ENCODE data around the gene EGFL7.

GRCh38 chr9:136629001-136629878 lies 33.5 kb upstream of the EGFL7 start:
- TF ChIP-seq TAF1 (IDR thresholded peaks at IDR 0.05; ENCODE audit: borderline replicate concordance, low read depth, low read length), result no peak
- no peak for TF ChIP-seq POLR2AphosphoS5 (IDR thresholded peaks at IDR 0.05; ENCODE audit: low read depth, low read length)
- TF ChIP-seq MXI1 (IDR thresholded peaks at IDR 0.05; ENCODE audit: low read depth, low read length), result no peak
- TF ChIP-seq NRF1 (IDR thresholded peaks at IDR 0.05; ENCODE audit: low read depth, low read length), result no peak
- TF ChIP-seq, protein P1, sequence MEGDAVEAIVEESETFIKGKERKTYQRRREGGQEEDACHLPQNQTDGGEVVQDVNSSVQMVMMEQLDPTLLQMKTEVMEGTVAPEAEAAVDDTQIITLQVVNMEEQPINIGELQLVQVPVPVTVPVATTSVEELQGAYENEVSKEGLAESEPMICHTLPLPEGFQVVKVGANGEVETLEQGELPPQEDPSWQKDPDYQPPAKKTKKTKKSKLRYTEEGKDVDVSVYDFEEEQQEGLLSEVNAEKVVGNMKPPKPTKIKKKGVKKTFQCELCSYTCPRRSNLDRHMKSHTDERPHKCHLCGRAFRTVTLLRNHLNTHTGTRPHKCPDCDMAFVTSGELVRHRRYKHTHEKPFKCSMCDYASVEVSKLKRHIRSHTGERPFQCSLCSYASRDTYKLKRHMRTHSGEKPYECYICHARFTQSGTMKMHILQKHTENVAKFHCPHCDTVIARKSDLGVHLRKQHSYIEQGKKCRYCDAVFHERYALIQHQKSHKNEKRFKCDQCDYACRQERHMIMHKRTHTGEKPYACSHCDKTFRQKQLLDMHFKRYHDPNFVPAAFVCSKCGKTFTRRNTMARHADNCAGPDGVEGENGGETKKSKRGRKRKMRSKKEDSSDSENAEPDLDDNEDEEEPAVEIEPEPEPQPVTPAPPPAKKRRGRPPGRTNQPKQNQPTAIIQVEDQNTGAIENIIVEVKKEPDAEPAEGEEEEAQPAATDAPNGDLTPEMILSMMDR (IDR thresholded peaks at IDR 0.05), result no peak
- TF ChIP-seq REST (IDR thresholded peaks at IDR 0.05; ENCODE audit: low read depth, low read length), result no peak
- TF ChIP-seq, protein P2, sequence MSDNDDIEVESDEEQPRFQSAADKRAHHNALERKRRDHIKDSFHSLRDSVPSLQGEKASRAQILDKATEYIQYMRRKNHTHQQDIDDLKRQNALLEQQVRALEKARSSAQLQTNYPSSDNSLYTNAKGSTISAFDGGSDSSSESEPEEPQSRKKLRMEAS (IDR thresholded peaks at IDR 0.05; ENCODE audit: low read depth), result no peak
- TF ChIP-seq RAD21 (IDR thresholded peaks at IDR 0.05; ENCODE audit: low read length), result no peak
- TF ChIP-seq, protein P3, sequence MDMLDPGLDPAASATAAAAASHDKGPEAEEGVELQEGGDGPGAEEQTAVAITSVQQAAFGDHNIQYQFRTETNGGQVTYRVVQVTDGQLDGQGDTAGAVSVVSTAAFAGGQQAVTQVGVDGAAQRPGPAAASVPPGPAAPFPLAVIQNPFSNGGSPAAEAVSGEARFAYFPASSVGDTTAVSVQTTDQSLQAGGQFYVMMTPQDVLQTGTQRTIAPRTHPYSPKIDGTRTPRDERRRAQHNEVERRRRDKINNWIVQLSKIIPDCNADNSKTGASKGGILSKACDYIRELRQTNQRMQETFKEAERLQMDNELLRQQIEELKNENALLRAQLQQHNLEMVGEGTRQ (IDR thresholded peaks at IDR 0.05; ENCODE audit: borderline replicate concordance, low read depth, low read length), result no peak
- no peak for TF ChIP-seq SMC3 (IDR thresholded peaks at IDR 0.05; ENCODE audit: low read depth, low read length)
- TF ChIP-seq EP300 (IDR thresholded peaks at IDR 0.05; ENCODE audit: borderline replicate concordance in 1 of 2, low read depth in 1 of 2, low read length in 1 of 2), result no peak
- no peak for TF ChIP-seq FOXJ3 (CRISPR knock-in tag; IDR thresholded peaks at IDR 0.05)
- TF ChIP-seq JUND (IDR thresholded peaks at IDR 0.05), result no peak

Measured in SK-N-SH (cell line).